Astrocyte (in vitro differentiated cells and primary cell): ENCODE results near the gene HIBADH. TPM values are rescaled to one million over a fixed set of nuclear protein-coding genes. Genes with fewer than 3 reads are reported as not detected.
A peak's percentile ranks its signal among the peaks of the same experiment; 100 is the strongest.

Experiments used
- DNase-seq: peaks from one replicate; pipeline ENCODE4 v3.0.0-alpha.2; 2010; ENCODE audit warnings: low read depth
- FAIRE-seq: peaks from 2 replicates; lab custom pipeline; 2011; peaks lifted over from hg19 to GRCh38; lab: Jason Lieb, UNC
- H2AFZ ChIP-seq: 2 replicates; pipeline ENCODE4 v1.6.0; 2012; ENCODE audit warnings: low read depth, low read length, inconsistent platforms
- H3K27ac ChIP-seq: 2 replicates; pipeline ENCODE4 v1.5.1; 2011; ENCODE audit warnings: low read depth, low read length, inconsistent platforms
- H3K27me3 ChIP-seq: 2 replicates; pipeline ENCODE4 v1.6.0; 2011; ENCODE audit warnings: low read length, inconsistent platforms; ENCODE audit not compliant: insufficient read depth
- H3K36me3 ChIP-seq: 2 replicates; pipeline ENCODE4 v1.5.1; 2011; ENCODE audit warnings: low read length, inconsistent platforms; ENCODE audit not compliant: insufficient read depth
- H3K4me1 ChIP-seq: 2 replicates; pipeline ENCODE4 v1.5.1; 2011; ENCODE audit warnings: low read length, inconsistent platforms; ENCODE audit not compliant: insufficient read depth
- H3K4me2 ChIP-seq: 2 replicates; pipeline ENCODE4 v1.6.0; 2012; ENCODE audit warnings: low read length, inconsistent platforms
- H3K4me3 ChIP-seq: 2 replicates; pipeline ENCODE4 v1.5.1; 2011; ENCODE audit warnings: low read depth, mild to moderate bottlenecking, low read length, inconsistent platforms; ENCODE audit not compliant: insufficient read depth
- H3K79me2 ChIP-seq: 2 replicates; pipeline ENCODE4 v1.6.0; 2012; ENCODE audit warnings: mild to moderate bottlenecking, low read length, inconsistent platforms; ENCODE audit not compliant: insufficient read depth
- H3K9ac ChIP-seq: 2 replicates; pipeline ENCODE4 v1.6.0; 2012; ENCODE audit warnings: mild to moderate bottlenecking, low read length, inconsistent platforms
- H3K9me3 ChIP-seq: 2 replicates; pipeline ENCODE4 v1.5.1; 2012; ENCODE audit warnings: low read depth, mild to moderate bottlenecking, low read length, inconsistent platforms; ENCODE audit not compliant: insufficient read depth
- H4K20me1 ChIP-seq: 2 replicates; pipeline ENCODE4 v1.6.0; 2012; ENCODE audit warnings: low read length, inconsistent platforms; ENCODE audit not compliant: insufficient read depth
- H3K27ac Mint-ChIP-seq: one replicate; pipeline ENCODE4 v1.8.0; 2021; ENCODE audit warnings: mild to moderate bottlenecking, mixed read lengths; ENCODE audit not compliant: unreplicated experiment
- H3K27me3 Mint-ChIP-seq: one replicate; pipeline ENCODE4 v1.8.0; 2021; ENCODE audit warnings: low read depth, mixed read lengths; ENCODE audit not compliant: unreplicated experiment
- H3K36me3 Mint-ChIP-seq: one replicate; pipeline ENCODE4 v1.8.0; 2021; ENCODE audit warnings: low read depth, mixed read lengths; ENCODE audit not compliant: unreplicated experiment
- H3K4me1 Mint-ChIP-seq: one replicate; pipeline ENCODE4 v1.8.0; 2021; ENCODE audit warnings: low read depth, mixed read lengths; ENCODE audit not compliant: unreplicated experiment
- H3K4me3 Mint-ChIP-seq: one replicate; pipeline ENCODE4 v1.8.0; 2021; ENCODE audit warnings: mild to moderate bottlenecking, moderate library complexity, mixed read lengths; ENCODE audit not compliant: unreplicated experiment
- H3K9me3 Mint-ChIP-seq: one replicate; pipeline ENCODE4 v1.8.0; 2021; ENCODE audit warnings: mild to moderate bottlenecking, mixed read lengths; ENCODE audit not compliant: unreplicated experiment
- EZH2 ChIP-seq: IDR thresholded peaks from 2 replicates; pipeline ENCODE4 v1.6.1; 2012; ENCODE audit warnings: mild to moderate bottlenecking, low read length, inconsistent platforms; ENCODE audit not compliant: insufficient read depth
- total RNA-seq: library from RNA; stranded (reverse); gene quantifications from 2 replicates; pipeline ENCODE4 v1.2.1, GENCODE V29; 2021
- TF ChIP-seq, protein P1 (sequence below): IDR thresholded peaks from 2 replicates; pipeline ENCODE4 v1.5.1; 2011; ENCODE audit warnings: low read depth, mild to moderate bottlenecking, inconsistent platforms, low read length, moderate library complexity; ENCODE audit not compliant: insufficient read depth

HIBADH gene
- total RNA-seq, 1 donor from 2014 or later: 21.9 TPM

DNA sequence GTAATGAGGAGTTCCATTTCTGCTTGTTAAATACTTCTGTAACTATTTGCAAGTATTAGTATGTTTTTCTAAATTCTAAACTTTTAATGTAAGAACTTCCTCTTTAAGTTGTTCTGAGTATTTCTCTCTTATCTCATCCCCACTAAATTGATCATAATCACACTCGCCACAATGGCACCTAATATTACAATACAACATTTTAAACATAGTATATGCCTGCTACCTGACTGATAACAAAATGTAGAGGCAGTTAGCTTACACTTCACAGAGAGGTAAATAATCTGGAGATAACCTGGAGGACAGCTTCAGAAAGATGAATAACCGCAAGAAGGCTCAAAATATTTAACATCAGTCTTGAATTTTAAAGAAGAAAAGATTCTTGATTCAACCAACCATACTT is 48.6 kb downstream of the HIBADH start:
- H3K27me3 Mint-ChIP-seq: no peaks in the 10 kb centered on the region
- no peak overlapping the region for H3K4me3 ChIP-seq
- no peaks in the 10 kb centered on the region for H3K79me2 ChIP-seq
- DNase-seq (no peak), FAIRE-seq (no peak)
- no peaks in the 10 kb centered on the region for H4K20me1 ChIP-seq
- TF ChIP-seq EZH2: no peak
- TF ChIP-seq, protein P1, sequence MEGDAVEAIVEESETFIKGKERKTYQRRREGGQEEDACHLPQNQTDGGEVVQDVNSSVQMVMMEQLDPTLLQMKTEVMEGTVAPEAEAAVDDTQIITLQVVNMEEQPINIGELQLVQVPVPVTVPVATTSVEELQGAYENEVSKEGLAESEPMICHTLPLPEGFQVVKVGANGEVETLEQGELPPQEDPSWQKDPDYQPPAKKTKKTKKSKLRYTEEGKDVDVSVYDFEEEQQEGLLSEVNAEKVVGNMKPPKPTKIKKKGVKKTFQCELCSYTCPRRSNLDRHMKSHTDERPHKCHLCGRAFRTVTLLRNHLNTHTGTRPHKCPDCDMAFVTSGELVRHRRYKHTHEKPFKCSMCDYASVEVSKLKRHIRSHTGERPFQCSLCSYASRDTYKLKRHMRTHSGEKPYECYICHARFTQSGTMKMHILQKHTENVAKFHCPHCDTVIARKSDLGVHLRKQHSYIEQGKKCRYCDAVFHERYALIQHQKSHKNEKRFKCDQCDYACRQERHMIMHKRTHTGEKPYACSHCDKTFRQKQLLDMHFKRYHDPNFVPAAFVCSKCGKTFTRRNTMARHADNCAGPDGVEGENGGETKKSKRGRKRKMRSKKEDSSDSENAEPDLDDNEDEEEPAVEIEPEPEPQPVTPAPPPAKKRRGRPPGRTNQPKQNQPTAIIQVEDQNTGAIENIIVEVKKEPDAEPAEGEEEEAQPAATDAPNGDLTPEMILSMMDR: no peak
- H3K9ac ChIP-seq: no peak overlapping the region
- H3K36me3 ChIP-seq: peaks cover 3% of the 10 kb centered on the region
- H2AFZ ChIP-seq: no peak overlapping the region
- peaks cover 4% of the 10 kb centered on the region for H3K4me1 Mint-ChIP-seq
- H3K4me3 Mint-ChIP-seq: no peak overlapping the region
- no peaks in the 10 kb centered on the region for H3K27me3 ChIP-seq
- peaks cover 24% of the 10 kb centered on the region for H3K36me3 Mint-ChIP-seq
- H3K4me2 ChIP-seq: no peak overlapping the region
- H3K4me1 ChIP-seq: no peaks in the 10 kb centered on the region
- H3K9me3 Mint-ChIP-seq: peaks cover 13% of the 10 kb centered on the region
- H3K27ac Mint-ChIP-seq: no peak overlapping the region
- peaks cover 8% of the 10 kb centered on the region for H3K9me3 ChIP-seq
- H3K27ac ChIP-seq: no peak overlapping the region

DNA sequence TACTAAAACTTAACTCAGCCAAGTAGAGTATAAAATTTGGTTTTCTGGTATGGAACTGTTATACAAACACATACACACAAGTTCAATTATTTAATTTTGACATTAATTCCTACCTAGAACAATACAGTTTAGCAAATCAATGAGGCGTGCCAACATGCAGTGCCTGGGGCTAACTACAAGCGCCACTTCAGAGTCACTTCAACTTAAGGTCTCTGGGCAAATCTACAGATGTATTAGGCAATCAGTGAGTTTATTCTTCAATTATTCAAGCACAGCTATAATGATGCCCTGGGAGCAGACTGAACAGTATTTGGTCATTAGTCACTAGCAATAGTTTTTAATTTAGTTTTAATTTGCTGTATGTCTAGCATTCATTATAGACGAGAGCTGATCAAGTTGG is 51.6 kb downstream of the HIBADH start:
- TF ChIP-seq, protein P1: no peak
- TF ChIP-seq EZH2: no peak
- Mint-ChIP-seq H3K4me3 (no peak overlapping the region), H3K9me3 (peaks cover 3% of the 10 kb centered on the region), H3K27me3 (no peaks in the 10 kb centered on the region), H3K36me3 (peaks cover 5% of the 10 kb centered on the region), H3K27ac (no peak overlapping the region), H3K4me1 (peaks cover 23% of the 10 kb centered on the region)
- DNase-seq: peak; percentile 36
- Histone ChIP-seq H3K4me1 (peaks cover 16% of the 10 kb centered on the region), H3K79me2 (no peaks in the 10 kb centered on the region), H3K27ac (no peak overlapping the region), H2AFZ (no peak overlapping the region), H3K9me3 (peaks cover 1% of the 10 kb centered on the region), H3K4me2 (no peak overlapping the region), H3K36me3 (no peaks in the 10 kb centered on the region), H3K4me3 (no peak overlapping the region), H4K20me1 (no peaks in the 10 kb centered on the region), H3K27me3 (no peaks in the 10 kb centered on the region), H3K9ac (no peak overlapping the region)
- FAIRE-seq: no peak

- Histone ChIP-seq H3K9me3 (no peaks in the 10 kb centered on the region), H3K4me3 (no peak overlapping the region), H3K79me2 (no peaks in the 10 kb centered on the region), H3K27ac (no peak overlapping the region), H4K20me1 (no peaks in the 10 kb centered on the region), H3K4me1 (peaks cover 21% of the 10 kb centered on the region), H3K36me3 (no peaks in the 10 kb centered on the region), H3K4me2 (no peak overlapping the region), H2AFZ (no peak overlapping the region), H3K9ac (no peak overlapping the region), H3K27me3 (no peaks in the 10 kb centered on the region)
- H3K36me3 Mint-ChIP-seq: no peaks in the 10 kb centered on the region
- H3K9me3 Mint-ChIP-seq: no peaks in the 10 kb centered on the region
- DNase-seq (peak; percentile 68), FAIRE-seq (peak; percentile 76)
- peaks cover 33% of the 10 kb centered on the region for H3K4me1 Mint-ChIP-seq
- H3K27me3 Mint-ChIP-seq: no peaks in the 10 kb centered on the region
- TF ChIP-seq, protein P1: no peak
- TF ChIP-seq EZH2: no peak
- H3K27ac Mint-ChIP-seq: peak overlapping the region; percentile 66
- H3K4me3 Mint-ChIP-seq: no peak overlapping the region
Measured at GRCh38 chr7:27608776-27609495, 53.7 kb downstream of the HIBADH start.
